Left lobe of liver (tissue), 2 donors: ENCODE results near the gene PCDHGC5. TPM values are rescaled to one million over a fixed set of nuclear protein-coding genes. Genes with fewer than 3 reads are reported as not detected.

Experiments
- ATAC-seq: fragments of 200-7000 bp; cut with Tn5 transposase; one replicate; pipeline ENCODE4 v1.9.1; 2020; ENCODE audit warnings: mild to moderate bottlenecking, moderate library complexity
- DNase-seq: peaks from one replicate; pipeline ENCODE4 v3.0.0-alpha.2; 2020; ENCODE audit warnings: low spot score
- total RNA-seq: library from RNA; stranded (reverse); gene quantifications from one replicate; pipeline ENCODE4 v1.2.1, GENCODE V29; 2021
- donor health status: DM: no; HTN: no; CAD: no; lungs with moderate emphysema.
- donor health status: DM: no; HTN: yes; CAD: no.

Gene PCDHGC5
- total RNA-seq, 1 donor from 2014 or later: 0.40 TPM

DNA sequence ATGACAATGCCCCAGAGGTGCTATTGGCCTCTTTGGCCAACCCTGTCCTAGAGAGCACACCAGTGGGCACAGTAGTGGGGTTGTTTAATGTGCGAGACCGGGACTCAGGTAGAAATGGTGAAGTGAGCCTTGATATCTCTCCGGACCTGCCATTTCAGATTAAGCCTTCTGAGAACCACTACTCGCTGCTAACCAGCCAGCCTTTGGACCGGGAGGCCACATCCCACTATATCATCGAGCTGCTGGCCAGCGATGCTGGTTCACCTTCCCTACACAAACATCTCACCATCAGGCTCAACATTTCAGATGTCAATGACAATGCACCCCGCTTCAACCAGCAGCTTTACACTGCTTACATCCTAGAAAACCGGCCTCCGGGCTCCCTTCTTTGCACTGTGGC is 1.4 kb downstream of the PCDHGC5 start:
- DNase-seq (no peak), ATAC-seq (no peak)

DNA sequence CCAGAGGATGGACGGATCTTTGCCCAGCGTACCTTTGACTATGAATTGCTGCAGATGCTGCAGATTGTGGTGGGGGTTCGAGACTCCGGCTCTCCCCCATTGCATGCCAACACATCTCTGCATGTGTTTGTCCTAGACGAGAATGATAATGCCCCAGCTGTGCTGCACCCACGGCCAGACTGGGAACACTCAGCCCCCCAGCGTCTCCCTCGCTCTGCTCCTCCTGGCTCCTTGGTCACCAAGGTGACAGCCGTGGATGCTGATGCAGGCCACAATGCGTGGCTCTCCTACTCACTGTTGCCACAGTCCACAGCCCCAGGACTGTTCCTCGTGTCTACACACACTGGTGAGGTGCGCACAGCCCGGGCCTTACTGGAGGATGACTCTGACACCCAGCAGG is 1.9 kb downstream of the PCDHGC5 start:
- DNase-seq: no peak
- no peak for ATAC-seq

DNA sequence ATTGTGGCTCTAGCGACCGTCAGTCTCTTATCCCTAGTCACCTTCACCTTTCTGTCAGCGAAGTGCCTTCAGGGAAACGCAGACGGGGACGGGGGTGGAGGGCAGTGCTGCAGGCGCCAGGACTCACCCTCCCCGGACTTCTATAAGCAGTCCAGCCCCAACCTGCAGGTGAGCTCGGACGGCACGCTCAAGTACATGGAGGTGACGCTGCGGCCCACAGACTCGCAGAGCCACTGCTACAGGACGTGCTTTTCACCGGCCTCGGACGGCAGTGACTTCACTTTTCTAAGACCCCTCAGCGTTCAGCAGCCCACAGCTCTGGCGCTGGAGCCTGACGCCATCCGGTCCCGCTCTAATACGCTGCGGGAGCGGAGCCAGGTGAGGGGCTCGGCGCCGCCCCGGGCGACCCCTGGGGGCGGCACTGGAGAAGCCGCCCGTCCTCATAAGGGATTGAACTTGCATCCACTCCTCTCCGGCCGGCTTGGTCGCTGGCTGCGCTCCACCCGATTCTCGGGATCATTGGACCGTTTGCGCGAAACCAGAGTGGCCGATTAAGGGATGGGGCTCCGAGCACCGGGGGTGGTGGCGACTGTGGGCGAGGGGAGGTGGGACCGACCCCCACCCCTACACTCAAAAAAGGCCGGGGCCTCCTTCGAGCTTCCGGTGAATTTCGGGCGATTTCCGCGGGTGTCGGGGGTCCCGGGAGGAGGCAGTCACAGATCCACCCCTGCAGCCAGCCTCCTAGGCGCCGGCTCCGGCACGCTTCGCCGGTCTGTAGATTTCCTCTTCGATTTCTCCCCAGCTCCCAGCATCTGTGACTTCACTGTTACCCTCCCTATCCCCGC is 2.7 kb downstream of the PCDHGC5 start:
- no peak for DNase-seq

DNA sequence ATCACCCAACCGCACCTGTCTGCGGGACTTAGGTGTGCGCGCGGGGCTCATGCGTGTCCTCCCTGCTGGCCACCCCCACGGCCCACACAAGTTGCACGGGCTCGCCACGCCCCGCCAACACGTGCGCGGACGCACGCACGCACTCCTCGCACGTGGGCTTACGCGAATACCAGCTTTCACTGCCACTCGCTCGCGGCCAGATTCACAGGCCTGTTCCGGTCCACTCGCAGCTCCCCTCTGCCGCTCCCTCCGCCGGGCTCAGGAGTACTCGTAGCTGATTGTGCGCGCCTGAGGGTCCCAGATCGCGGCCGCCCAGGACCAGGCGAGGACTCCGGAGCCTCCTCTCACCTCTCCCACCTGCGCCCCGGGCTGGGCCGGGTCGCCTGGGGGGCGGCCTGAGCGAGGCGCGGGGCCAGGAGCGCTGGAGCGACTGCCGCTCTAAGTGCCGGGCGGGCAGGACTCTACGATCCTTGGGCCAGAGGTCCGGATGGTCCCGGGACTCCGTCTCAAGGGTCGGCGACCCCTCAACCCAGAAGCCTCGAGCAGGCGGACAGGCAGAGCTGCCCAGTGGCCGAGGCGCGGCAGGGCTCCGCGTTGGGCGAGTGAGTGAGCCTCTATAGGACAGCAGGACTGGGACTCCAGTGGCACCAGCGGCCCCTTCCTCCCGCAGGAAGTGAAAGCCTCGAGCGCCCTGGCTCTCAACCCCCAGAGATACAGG is 3.4 kb downstream of the PCDHGC5 start:
- DNase-seq: no peak
- ATAC-seq: peak; percentile 31

More for the DNA sequence above, 2.7 kb downstream of the PCDHGC5 start:
- ATAC-seq: no peak

DNA sequence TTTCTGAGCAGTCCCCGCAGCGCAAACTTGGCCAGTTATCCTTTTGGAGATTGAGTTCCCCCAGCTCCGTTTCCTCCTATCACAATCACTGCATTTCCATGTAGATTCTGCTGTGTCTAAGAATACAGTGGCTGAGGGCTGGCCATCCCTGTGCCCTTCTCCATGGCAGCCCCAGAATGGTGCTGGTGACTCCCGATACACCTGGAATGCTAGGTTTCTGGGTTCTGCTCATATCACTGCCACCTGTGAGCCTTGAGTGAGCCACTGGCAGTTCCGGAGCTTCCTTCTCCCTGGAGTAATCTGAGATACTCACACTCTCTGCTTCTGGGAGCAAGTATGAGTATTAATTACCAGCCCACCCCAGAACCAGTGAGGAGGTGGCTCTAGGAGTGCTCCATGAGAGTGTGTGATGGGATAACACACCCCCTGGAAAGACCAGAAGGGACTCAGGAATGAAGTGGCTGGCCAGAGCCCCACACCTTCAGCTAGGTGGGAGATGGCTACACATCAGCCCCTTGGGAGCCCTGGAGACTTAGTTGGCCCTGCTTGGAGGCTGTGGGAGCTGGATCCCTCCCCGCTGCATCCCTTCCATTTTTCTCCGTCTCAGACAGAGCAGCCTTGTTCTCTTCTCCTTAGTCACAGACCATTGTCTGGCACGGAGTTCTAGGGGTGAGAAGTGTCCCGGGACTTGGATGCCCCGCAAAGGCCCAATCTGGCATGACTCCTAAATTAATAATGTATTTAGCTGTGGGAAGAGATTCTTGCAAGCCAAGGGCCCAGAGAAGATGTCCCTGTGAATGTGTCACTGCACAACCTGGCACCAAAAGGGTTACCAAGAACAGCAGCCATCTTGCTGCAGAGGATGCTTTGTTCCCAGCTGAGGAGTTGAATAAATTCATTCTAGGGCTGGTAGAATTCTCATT is 4.9 kb downstream of the PCDHGC5 start:
- DNase-seq (no peak), ATAC-seq (no peak)

DNA sequence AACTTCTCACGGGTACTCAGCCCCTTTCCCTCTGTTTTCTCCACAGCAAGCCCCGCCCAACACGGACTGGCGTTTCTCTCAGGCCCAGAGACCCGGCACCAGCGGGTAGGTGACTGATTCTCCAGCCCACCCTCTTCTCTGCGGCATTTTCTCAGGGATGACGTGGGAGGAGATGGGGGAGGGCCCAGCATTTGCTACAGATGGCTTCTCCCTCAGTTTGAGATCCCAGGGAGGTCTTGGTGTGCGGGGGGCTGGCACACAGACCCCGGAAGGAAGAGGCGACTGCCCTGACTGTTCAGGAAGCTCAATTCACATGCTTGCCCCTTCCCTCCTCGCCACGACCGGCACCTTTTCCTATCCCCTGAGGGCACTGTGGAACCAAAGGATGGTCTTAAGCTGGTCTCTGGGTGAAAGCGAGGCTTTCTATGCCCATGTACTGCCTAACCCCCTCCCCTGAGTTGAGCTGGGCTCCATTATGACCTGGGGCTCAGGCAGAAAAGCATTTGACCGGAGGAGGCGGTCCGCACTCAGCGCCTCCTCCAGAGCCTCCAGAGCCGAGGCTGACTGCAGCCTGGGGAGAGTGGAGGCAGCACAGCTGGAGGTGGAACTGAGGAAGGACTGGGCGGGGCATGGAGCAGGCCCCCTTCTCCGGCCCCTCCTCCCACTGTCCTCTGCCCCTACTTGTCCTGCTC is 6.0 kb downstream of the PCDHGC5 start:
- ATAC-seq (no peak), DNase-seq (no peak)

DNA sequence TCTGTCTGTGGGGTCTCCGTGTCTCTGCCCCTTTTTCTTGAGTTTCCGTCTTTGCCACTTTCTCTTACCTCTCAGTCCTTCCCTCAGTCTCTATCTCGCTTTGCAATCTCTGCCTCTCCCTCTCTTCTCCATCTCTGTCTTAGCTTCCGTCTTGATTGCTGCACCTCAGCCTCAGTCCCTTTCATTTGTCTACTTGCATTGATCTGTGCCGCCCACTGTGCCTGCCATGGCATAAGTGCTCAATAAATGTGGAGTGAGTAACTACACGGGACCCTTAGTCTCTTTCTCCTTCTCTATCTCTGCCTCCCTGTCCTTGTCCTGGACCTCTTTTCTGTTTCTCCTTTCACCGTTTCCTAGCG is 6.6 kb downstream of the PCDHGC5 start:
- no peak for DNase-seq
- no peak for ATAC-seq

DNA sequence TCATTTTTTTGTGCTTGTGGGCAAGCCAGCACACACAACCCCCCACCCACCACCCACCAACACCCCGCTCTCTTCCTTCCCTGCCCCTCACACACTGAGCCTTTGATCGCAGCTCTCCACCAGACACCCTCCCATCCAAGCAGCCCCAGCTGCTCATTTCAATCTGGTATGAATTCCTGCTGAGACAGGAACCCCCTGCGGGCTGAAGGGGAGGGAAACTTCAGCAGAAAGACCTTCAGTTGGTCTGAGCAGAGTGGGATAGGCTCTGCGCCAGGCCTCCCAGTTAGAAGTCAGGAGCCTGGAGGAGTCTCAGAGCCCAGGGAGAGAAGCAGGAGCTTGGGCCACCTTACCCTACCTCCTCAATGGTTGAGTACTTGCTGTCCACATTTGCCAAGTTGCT is 7.2 kb downstream of the PCDHGC5 start:
- no peak for ATAC-seq
- no peak for DNase-seq

DNA sequence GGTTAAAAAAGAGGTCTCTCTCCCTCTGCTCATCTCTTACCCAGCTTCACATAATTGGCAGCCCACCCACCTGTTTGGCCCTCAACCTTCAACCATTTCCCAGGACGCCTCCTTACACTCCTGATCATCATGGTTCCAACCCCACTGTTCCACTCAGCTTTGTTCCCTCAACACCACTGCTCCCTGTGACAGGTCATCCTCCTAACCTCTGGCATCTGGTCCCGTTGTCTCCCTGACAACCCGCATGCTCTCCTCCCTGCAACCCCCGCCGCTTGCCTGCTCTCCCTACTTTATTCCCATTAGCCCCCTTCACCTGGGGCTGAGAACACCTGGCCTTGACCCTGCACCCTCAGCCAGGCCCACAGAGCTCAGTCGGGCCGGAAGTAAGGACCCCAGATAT is 12.9 kb downstream of the PCDHGC5 start:
- DNase-seq: no peak
- ATAC-seq: no peak

DNA sequence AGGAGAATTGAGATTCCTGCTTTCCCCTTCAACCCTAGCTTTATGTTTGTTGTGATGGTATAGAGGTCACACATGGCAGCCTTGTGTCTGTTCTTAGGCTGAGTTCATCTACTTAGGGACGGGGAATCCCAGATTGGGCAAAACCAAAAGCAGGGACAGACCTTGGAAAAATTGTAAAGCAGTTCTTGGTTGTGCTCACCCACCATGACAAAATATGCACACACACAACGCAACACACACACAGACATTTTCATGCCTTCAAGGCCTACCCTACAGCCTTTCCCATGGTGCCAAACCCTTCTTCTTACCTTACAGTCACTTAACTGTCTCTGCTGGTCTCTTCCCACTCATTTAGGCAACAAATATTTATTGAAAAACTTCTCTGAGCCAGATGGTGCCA is 14.8 kb downstream of the PCDHGC5 start:
- no peak for DNase-seq
- no peak for ATAC-seq

DNA sequence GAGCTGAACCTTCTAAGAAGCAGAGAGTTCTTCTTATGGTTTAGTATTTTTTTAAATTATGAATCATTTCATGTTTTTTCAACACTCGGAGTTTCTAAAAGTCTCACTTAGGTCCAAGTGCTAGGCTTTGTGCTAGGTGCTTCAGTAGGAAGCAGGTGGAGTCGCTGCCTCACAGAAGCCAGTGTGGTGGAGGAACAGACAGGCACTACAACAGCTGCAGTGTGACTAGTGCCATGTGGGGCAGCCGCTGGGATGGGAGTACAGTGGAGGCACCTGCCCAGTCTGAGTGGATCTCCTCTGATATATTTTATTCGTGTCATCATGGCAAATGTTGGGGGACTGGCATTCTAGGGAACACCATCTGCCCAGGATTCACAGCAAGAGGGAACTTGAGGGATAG is 15.3 kb downstream of the PCDHGC5 start:
- no peak for ATAC-seq

DNA sequence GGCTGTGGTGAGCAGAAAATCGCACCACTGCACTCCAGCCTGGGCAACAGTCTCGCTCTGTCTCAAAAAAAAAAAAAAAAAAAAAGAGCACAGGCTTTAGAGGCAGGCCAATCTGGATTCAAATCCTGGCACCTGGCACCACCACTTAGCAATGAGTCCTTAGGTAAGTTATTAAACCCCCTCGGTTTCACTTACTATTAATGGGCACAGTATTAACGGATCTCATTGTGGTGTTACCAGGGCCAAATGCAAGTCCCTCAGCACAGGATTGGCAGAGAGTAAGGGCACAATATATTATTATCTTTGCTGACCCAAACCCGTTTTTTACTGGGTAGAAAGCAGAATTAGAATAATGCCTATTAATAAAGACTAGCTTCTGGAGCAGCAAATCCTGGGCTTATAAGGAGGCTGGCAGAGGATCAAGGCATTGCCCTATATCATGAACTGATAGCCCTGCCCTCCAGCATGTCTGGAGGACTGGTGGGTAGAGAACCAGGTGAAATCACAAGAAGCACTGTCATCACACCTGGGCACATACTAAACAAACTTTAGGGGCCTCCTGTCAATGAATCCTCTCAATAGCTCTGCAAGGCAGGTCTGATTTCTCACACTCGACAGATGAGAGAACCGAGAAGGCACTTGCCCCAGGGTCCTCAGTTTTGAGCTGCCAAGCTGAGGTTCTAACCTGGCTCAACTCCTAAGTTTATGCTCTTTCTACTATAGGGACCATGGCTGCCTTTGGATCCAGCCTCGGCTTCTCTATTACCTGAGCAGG is 17.7 kb downstream of the PCDHGC5 start:
- DNase-seq (no peak), ATAC-seq (no peak)

More for the DNA sequence above, 15.3 kb downstream of the PCDHGC5 start:
- DNase-seq: no peak

DNA sequence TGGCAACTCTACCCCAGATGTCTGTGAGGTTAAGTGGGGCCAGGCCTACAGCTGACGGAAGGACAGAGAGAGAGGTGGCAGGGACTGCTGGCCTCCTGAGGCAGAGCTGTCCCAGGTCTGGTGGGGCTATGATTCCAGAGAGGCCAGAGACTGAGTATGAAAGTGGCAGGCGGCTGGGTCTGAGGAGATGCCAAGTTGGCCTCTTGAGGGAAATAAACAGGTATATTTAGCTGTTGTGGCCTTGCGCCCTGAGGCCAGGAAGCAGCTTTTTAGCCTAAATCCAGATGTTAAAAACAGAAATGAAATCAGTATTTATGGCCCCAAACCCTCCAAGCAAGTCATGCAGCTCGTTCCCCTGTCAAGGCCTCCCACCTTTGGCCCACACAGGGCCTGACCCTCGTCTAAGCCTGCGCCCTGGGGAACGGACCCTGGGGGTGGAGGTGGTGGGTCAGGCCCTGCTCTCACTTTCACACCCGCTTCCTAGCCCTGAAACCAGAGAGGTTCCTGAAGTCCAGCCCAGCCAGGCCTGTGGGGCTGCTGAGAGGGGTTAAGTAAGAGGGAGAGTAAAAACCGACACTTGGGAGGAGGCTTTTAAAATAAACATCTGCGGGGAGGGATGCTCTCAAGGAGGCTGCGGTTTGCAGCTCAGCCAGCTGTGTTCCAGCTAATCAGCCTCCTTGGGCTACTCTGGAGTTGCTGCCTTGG is 18.7 kb downstream of the PCDHGC5 start:
- ATAC-seq: no peak

DNA sequence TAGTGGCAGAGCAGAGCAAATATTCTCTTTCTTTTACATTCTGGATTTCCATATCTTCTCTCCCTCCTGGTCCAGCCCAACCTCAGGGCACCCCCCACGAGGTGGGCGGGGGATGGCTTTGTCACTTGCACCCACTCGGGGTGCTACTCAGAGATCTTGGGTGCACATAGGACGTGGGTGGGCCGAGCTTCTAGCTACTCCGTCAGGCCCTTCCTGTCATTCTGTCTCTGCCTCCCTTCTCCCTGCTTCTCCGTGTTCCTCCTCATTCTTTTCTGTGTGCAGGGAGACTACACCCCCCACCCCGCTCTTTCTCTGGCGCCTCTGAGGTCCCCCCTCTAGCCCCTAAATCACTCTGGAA is 19.5 kb downstream of the PCDHGC5 start:
- DNase-seq: no peak

More for the DNA sequence above, 18.7 kb downstream of the PCDHGC5 start:
- no peak for DNase-seq

DNA sequence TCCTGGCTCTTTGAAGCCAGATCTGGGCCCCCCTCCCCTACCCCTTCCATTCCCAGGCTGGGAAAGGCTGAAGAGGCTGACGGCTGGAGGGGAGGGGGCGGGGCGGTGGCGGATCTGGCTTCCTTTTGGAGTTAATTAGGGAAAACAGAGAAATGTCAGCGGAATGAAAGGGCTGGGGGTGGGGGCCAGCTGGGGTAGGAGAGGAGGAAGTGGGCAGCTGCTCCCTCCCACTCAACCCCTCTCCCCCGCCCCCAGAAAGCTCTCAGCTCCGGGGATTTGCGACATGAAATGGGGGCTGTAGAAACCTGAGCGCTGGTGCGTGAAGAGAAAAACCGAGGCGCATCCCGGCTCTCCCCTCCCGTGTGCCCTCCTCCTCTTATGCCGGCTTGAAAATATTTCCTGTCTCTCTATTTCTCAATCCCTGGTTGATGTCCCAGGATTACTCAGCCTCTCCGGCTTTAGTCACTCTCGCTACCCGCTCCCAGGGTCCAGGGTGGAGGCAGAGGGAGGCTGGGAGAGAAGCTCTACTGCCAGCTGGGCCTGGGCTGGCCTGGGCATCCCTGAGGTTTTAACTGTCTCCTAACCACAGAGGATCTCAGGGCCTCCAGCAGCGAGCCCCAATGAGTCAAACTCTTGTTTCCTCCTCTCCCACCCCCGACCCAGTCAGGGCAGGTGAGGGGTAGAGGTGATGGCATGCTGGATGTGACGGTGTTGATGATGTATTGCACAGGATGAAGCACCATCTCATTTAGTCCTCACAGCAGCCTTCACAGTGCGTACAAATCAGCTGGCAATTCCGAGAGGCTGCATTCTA is 20.1 kb downstream of the PCDHGC5 start:
- ATAC-seq (no peak), DNase-seq (no peak)

More for the DNA sequence above, 19.5 kb downstream of the PCDHGC5 start:
- no peak for ATAC-seq

DNA sequence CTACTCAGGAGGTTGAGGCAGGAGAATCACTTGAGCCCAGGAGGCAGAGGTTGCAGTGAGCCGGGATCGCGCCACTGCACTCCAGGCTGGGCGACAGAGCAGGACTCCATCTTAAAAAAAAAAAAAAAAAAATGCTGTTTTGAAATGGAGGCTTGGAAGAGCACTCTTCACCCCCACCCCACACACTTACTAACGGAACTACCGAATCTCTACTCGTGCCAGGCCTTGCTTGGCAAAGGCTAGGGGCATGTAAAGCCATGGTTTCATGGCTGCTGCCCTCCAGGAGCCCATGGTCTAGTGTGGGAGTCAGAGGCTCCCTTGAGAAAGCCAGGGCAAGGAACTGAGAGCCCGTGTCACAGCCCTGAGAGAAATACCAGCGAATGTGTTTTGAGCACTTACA is 21.3 kb downstream of the PCDHGC5 start:
- no peak for ATAC-seq
- DNase-seq: no peak

DNA sequence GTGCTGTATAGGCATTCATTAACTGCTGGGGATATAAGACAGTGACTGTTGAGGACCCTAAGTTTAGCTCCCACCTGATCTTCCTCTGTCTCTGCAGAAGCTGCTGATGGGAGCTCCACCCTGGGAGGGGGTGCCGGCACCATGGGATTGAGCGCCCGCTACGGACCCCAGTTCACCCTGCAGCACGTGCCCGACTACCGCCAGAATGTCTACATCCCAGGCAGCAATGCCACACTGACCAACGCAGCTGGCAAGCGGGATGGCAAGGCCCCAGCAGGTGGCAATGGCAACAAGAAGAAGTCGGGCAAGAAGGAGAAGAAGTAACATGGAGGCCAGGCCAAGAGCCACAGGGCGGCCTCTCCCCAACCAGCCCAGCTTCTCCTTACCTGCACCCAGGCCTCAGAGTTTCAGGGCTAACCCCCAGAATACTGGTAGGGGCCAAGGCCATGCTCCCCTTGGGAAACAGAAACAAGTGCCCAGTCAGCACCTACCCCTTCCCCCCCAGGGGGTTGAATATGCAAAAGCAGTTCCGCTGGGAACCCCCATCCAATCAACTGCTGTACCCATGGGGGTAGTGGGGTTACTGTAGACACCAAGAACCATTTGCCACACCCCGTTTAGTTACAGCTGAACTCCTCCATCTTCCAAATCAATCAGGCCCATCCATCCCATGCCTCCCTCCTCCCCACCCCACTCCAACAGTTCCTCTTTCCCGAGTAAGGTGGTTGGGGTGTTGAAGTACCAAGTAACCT is 22.1 kb downstream of the PCDHGC5 start:
- DNase-seq (no peak), ATAC-seq (no peak)
